BLaER1 (cell line): ENCODE data around the gene PAGR1.
"Not testable (repeated sequence)": the region's sequence is repeated elsewhere in the genome, so short reads cannot be mapped to it uniquely, and the experiment has no call there.

Experiments
- H3K27ac ChIP-seq: shearing (Covaris generic); formaldehyde crosslinking; 2 replicates; pipeline ENCODE4 v1.8.1; 2022
- H3K27me3 ChIP-seq: shearing (Covaris generic); formaldehyde crosslinking; 2 replicates; pipeline ENCODE4 v1.8.1; 2022
- H3K36me3 ChIP-seq: shearing (Covaris generic); formaldehyde crosslinking; 2 replicates; pipeline ENCODE4 v1.8.1; 2022
- H3K4me1 ChIP-seq: shearing (Covaris generic); formaldehyde crosslinking; 2 replicates; pipeline ENCODE4 v1.8.1; 2022
- H3K4me2 ChIP-seq: shearing (Covaris generic); formaldehyde crosslinking; 2 replicates; pipeline ENCODE4 v1.8.1; 2022
- H3K4me3 ChIP-seq: shearing (Covaris generic); formaldehyde crosslinking; 2 replicates; pipeline ENCODE4 v1.8.1; 2022
- H3K9ac ChIP-seq: shearing (Covaris generic); formaldehyde crosslinking; 2 replicates; pipeline ENCODE4 v1.8.1; 2022
- H3K9me3 ChIP-seq: shearing (Covaris generic); formaldehyde crosslinking; 2 replicates; pipeline ENCODE4 v1.8.1; 2022
- H4K20me1 ChIP-seq: shearing (Covaris generic); formaldehyde crosslinking; 2 replicates; pipeline ENCODE4 v1.8.1; 2022
- Cebpa-rat ChIP-seq: shearing (Covaris generic); IDR thresholded peaks from 2 replicates; pipeline ENCODE4 v1.8.1; 2022

Gene PAGR1

GRCh38 chr16:29860218-29860617, 44.3 kb downstream of the PAGR1 start:
- H3K4me2 ChIP-seq: no peak overlapping the region
- H3K36me3 ChIP-seq: peaks cover 35% of the 10 kb centered on the region
- peaks cover 44% of the 10 kb centered on the region for H3K4me1 ChIP-seq
- no peak overlapping the region for H3K4me3 ChIP-seq
- no peak overlapping the region for H3K27ac ChIP-seq
- H3K27me3 ChIP-seq: no peaks in the 10 kb centered on the region
- 0 out of 2 replicates have a peak overlapping the region, but pooled peaks have one; percentile 5 for H3K9ac ChIP-seq
- no peaks in the 10 kb centered on the region for H3K9me3 ChIP-seq
- peaks cover 17% of the 10 kb centered on the region; the same call in 1 of the 2 replicates for H4K20me1 ChIP-seq
- TF ChIP-seq Cebpa-rat: no peak

DNA sequence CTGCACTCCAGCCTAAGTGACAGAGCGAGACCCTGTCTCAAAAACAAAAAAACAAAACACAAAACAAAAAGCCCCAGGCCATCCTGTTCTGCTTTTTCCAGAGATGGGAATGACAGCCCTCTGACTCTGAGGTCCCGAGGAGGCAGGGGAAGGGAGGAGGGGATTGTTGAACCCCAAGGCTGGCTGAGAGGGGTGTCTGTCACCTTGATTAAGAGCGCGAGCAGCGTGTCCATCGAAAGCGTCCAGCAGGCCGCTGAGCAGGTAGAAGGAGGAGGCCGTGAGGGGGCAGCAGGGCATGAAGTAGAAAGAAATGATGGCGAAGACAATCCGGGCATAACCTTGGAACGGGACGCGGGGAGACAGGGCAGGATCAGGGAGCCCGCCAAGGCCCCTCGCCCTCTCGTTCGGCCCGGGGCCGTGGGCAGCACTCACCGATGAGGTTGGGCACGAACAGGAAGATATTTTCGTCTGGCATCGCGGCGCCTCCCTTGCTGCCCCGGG, 46.5 kb downstream of the PAGR1 start:
- no peaks in the 10 kb centered on the region for H3K27me3 ChIP-seq
- H3K4me3 ChIP-seq: peak overlapping the region; percentile 82
- peaks cover 26% of the 10 kb centered on the region for H3K4me1 ChIP-seq
- peaks cover 17% of the 10 kb centered on the region; the same call in 1 of the 2 replicates for H4K20me1 ChIP-seq
- H3K36me3 ChIP-seq: peaks cover 35% of the 10 kb centered on the region
- H3K27ac ChIP-seq: peak overlapping the region; percentile 99
- peak overlapping the region; percentile 95 for H3K9ac ChIP-seq
- TF ChIP-seq Cebpa-rat: no peak
- no peaks in the 10 kb centered on the region for H3K9me3 ChIP-seq
- H3K4me2 ChIP-seq: peak overlapping the region; percentile 94

GRCh38 chr16:29862884-29863668, 47.1 kb downstream of the PAGR1 start, which contains the start of gene CDIPT:
Gene CDIPT (minus strand): TSS chr16:29863226. CDS start chr16:29862857, 369 bp downstream.
- Histone ChIP-seq H3K4me1 (peaks cover 21% of the 10 kb centered on the region), H3K4me3 (peak within 1 kb of the TSS; percentile 82)

GRCh38 chr16:29863669-29863984, 47.7 kb downstream of the PAGR1 start:
- TF ChIP-seq Cebpa-rat: no peak
- H3K4me2 ChIP-seq: peak overlapping the region; percentile 94
- peaks cover 29% of the 10 kb centered on the region for H3K36me3 ChIP-seq
- no peaks in the 10 kb centered on the region for H3K27me3 ChIP-seq
- peaks cover 17% of the 10 kb centered on the region; the same call in 1 of the 2 replicates for H4K20me1 ChIP-seq
- H3K4me1 ChIP-seq: peaks cover 21% of the 10 kb centered on the region
- H3K4me3 ChIP-seq: no peak overlapping the region
- H3K27ac ChIP-seq: peak overlapping the region; percentile 99
- no peaks in the 10 kb centered on the region for H3K9me3 ChIP-seq
- H3K9ac ChIP-seq: peak overlapping the region; percentile 95; the same call in 1 of the 2 replicates

More at GRCh38 chr16:29862884-29863668, 47.1 kb downstream of the PAGR1 start, which contains the start of gene CDIPT:
- TF ChIP-seq Cebpa-rat: no peak
- Histone ChIP-seq H3K27me3 (no peaks in the 10 kb centered on the region), H3K9ac (peak within 1 kb of the TSS; percentile 95), H3K4me2 (peak within 1 kb of the TSS; percentile 94), H3K36me3 (peaks cover 35% of the 10 kb centered on the region), H4K20me1 (peaks cover 17% of the 10 kb centered on the region; the same call in 1 of the 2 replicates), H3K27ac (peak within 1 kb of the TSS; percentile 99), H3K9me3 (no peaks in the 10 kb centered on the region)

DNA sequence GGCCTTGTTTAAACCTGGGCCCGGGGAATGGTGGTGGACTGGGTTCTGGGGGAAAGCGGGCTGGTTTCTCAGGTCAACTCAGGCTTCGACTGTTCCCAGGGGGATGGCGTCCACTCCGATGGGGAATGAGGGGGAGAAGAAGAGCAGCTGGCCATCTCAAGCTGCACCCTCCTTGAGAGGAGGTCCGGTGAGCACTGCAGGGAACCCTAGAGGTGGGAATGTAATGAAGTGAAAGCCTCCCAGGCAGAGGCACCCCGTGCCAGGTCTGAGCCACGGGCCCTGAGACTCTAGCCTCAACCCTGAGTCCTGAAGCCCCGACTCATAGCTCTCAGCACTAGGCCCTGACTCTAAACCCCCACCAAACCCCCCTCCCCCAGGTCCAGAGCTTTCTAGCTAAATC, 48.3 kb downstream of the PAGR1 start:
- no peak for TF ChIP-seq Cebpa-rat
- H3K27ac ChIP-seq: no peak overlapping the region
- no peak overlapping the region for H3K4me3 ChIP-seq
- no peaks in the 10 kb centered on the region for H3K9me3 ChIP-seq
- peaks cover 23% of the 10 kb centered on the region for H3K36me3 ChIP-seq
- no peak overlapping the region for H3K9ac ChIP-seq
- peaks cover 21% of the 10 kb centered on the region for H3K4me1 ChIP-seq
- no peaks in the 10 kb centered on the region for H3K27me3 ChIP-seq
- H4K20me1 ChIP-seq: peaks cover 17% of the 10 kb centered on the region; the same call in 1 of the 2 replicates
- H3K4me2 ChIP-seq: peak overlapping the region; percentile 94; the same call in 1 of the 2 replicates

GRCh38 chr16:29868396-29869009, 52.6 kb downstream of the PAGR1 start:
- no peak for TF ChIP-seq Cebpa-rat
- Histone ChIP-seq H3K9me3 (no peaks in the 10 kb centered on the region), H3K27ac (no peak overlapping the region), H3K27me3 (no peaks in the 10 kb centered on the region), H4K20me1 (no peaks in the 10 kb centered on the region), H3K36me3 (no peaks in the 10 kb centered on the region), H3K4me3 (no peak overlapping the region), H3K4me2 (no peak overlapping the region), H3K4me1 (peaks cover 4% of the 10 kb centered on the region), H3K9ac (no peak overlapping the region)

DNA sequence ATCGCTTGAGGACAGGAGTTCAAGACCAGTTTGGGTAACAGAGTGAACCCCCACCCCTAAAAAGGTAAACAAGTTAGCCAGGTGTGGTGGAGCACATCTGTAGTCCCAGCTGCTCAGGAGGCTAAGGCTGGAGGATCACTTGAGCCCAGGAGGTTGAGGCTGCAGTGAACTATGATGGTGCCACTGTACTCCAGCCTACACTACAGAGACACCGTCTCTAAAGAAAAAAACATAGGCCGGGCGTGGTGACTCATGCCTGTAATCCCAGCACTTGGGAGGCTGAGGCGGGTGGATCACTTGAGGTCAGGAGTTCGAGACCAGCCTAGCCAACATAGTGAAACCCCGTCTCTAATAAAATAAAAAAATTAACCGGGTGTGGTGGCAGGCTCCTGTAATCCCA, 53.1 kb downstream of the PAGR1 start:
- H3K4me1 ChIP-seq, H3K9me3 ChIP-seq, H3K9ac ChIP-seq, H4K20me1 ChIP-seq, H3K27me3 ChIP-seq, H3K27ac ChIP-seq, H3K36me3 ChIP-seq, H3K4me2 ChIP-seq, H3K4me3 ChIP-seq: not testable (repeated sequence)
